Caco-2 (cell line): ENCODE data around the gene MIEN1. TPM values are rescaled to one million over a fixed set of nuclear protein-coding genes. Genes with fewer than 3 reads are reported as not detected.

Experiments
- BruUV-seq: library from RNA; stranded (reverse); fragments of 400-500 nt; replicated peaks from 2 replicates; lab custom pipeline; 2021; lab: Mats Ljungman, UMichigan
- CTCF ChIA-PET: fragments of 300-600 bp; sonication (Branson Sonifier 250); formaldehyde crosslinking; loops from one replicate; lab custom pipeline; 2022; ENCODE audit warnings: antibody characterized with exemption; lab: Charles Lee
- POLR2A ChIA-PET: fragments of 300-600 bp; sonication (Branson Sonifier 250); formaldehyde crosslinking; loops from one replicate; lab custom pipeline; 2022; ENCODE audit warnings: antibody characterized with exemption; lab: Charles Lee
- DNase-seq, 2 experiments: peaks; one replicate each; pipeline versions ENCODE4 v3.0.0 to v3.0.0-alpha.2; 2020 to 2022
- H3K27me3 ChIP-seq: replicated peaks from 2 replicates; pipeline ENCODE4 v1.6.0; 2011; ENCODE audit warnings: low read length; ENCODE audit not compliant: control insufficient read depth, insufficient read depth
- H3K36me3 ChIP-seq: 2 replicates; pipeline ENCODE4 v1.5.1; 2011; ENCODE audit warnings: low read length; ENCODE audit not compliant: control insufficient read depth, insufficient read depth
- H3K4me1 ChIP-seq: fragments of 250-450 bp; sonication (Bioruptor Pico); 2 replicates; pipeline ENCODE4 v1.5.1; 2020; ENCODE audit warnings: mild to moderate bottlenecking
- H3K4me3 ChIP-seq: 2 replicates; pipeline ENCODE4 v1.5.1; 2011; ENCODE audit warnings: low read depth, mild to moderate bottlenecking, control low read depth, low read length
- H3K9me3 ChIP-seq: fragments of 250-450 bp; sonication (Bioruptor Pico); 2 replicates; pipeline ENCODE4 v1.5.1; 2020; ENCODE audit warnings: mild to moderate bottlenecking, moderate library complexity
- H3K27ac Mint-ChIP-seq: one replicate; pipeline ENCODE4 v1.8.0; 2022; ENCODE audit warnings: mixed read lengths; ENCODE audit not compliant: unreplicated experiment
- H3K27me3 Mint-ChIP-seq: one replicate; pipeline ENCODE4 v1.8.0; 2022; ENCODE audit warnings: mixed read lengths; ENCODE audit not compliant: insufficient read depth, unreplicated experiment
- H3K36me3 Mint-ChIP-seq: one replicate; pipeline ENCODE4 v1.8.0; 2022; ENCODE audit warnings: mild to moderate bottlenecking, mixed read lengths; ENCODE audit not compliant: insufficient read depth, unreplicated experiment
- H3K4me1 Mint-ChIP-seq: one replicate; pipeline ENCODE4 v1.8.0; 2022; ENCODE audit warnings: low read depth, mixed read lengths; ENCODE audit not compliant: unreplicated experiment
- H3K4me3 Mint-ChIP-seq: one replicate; pipeline ENCODE4 v1.8.0; 2022; ENCODE audit warnings: mild to moderate bottlenecking, moderate library complexity, mixed read lengths; ENCODE audit not compliant: unreplicated experiment
- H3K9me3 Mint-ChIP-seq: one replicate; pipeline ENCODE4 v1.8.0; 2022; ENCODE audit warnings: mixed read lengths; ENCODE audit not compliant: unreplicated experiment
- intact Hi-C: fragments of 100-400 bp; cut with micrococcal nuclease; formaldehyde crosslinking; loops from one replicate; pipeline ENCODE4 v1.10.0; 2022; ENCODE audit not compliant: unreplicated experiment
- total RNA-seq: library from RNA; stranded (reverse); gene quantifications from 2 replicates; pipeline ENCODE4 v1.2.3, GENCODE V29; 2022
- TF ChIP-seq, protein P1 (sequence below), 2 experiments: fragments of 200-600 bp in 1 of 2; IDR thresholded peaks; 1 replicate in 1 of 2; 2 replicates in 1 of 2; pipeline versions ENCODE4 v1.5.1 to v1.8.0; 2011 to 2022; ENCODE audit warnings: antibody characterized with exemption in 1 of 2, control low read depth in 1 of 2, inconsistent platforms in 1 of 2, low read depth in 1 of 2, low read length in 1 of 2, mild to moderate bottlenecking in 1 of 2, moderate library complexity in 1 of 2; ENCODE audit not compliant: insufficient read depth in 1 of 2, severe bottlenecking in 1 of 2, unreplicated experiment in 1 of 2

Gene MIEN1
- total RNA-seq, 1 experiment from 2014 or later: 42.9 TPM

DNA sequence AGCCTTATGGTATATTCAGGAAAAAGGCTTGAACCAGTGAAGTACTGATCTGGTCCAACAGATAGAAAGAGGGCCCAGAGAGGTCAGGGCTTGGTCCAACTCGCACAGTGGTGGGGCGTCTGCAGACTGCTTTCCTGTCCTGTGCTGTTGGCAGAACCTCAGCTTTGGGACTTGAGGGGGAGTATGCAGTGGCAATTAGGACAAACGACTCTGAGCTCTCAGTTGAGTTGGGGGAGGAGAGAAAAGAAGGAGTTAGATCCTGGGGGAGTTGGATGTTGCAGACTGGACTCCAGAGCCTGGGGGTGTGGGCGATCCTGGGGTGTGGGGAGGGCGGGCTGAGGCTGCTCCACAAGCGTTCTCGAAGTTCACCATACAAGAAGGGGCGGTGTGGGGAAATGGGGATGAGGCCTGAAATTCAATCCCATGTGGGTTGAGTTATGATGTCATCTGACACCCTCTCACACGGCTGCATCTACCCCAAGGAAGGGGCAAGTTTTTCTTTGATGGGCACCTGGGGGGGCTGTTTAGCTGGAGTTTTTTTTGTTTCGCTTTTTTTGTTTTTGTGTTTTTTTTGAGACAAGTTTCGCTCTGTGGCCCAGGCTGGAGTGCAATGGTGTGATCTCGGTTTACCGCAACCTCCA, 22.0 kb upstream of the MIEN1 start:
- CTCF ChIA-PET: interaction anchor here (0.7 to 1.5 kb wide), 3 partner anchors 20 to 64 kb away, joined by 3 to 5 read pairs (median 4); partner anchors contain the start of genes ERBB2 and PGAP3
- Histone ChIP-seq H3K36me3 (0 out of 2 replicates have a peak, but pooled peaks cover 1% of the 10 kb centered on the region), H3K27me3 (no peaks in the 10 kb centered on the region), H3K4me3 (no peak overlapping the region), H3K9me3 (no peaks in the 10 kb centered on the region), H3K4me1 (peaks cover 16% of the 10 kb centered on the region)
- no peaks in the 10 kb centered on the region for H3K9me3 Mint-ChIP-seq
- H3K36me3 Mint-ChIP-seq: peaks cover 9% of the 10 kb centered on the region
- BruUV-seq: no TSS peak
- no peak overlapping the region for H3K27ac Mint-ChIP-seq
- DNase-seq: no peak
- H3K4me1 Mint-ChIP-seq: peaks cover 8% of the 10 kb centered on the region
- peak overlapping the region; percentile 71 for H3K4me3 Mint-ChIP-seq
- intact Hi-C loops: loop anchor here (10.0 kb wide), 1 partner anchor 198 kb away; no protein-coding TSS in a partner anchor
- POLR2A ChIA-PET: no interaction called here
- TF ChIP-seq, protein P1, sequence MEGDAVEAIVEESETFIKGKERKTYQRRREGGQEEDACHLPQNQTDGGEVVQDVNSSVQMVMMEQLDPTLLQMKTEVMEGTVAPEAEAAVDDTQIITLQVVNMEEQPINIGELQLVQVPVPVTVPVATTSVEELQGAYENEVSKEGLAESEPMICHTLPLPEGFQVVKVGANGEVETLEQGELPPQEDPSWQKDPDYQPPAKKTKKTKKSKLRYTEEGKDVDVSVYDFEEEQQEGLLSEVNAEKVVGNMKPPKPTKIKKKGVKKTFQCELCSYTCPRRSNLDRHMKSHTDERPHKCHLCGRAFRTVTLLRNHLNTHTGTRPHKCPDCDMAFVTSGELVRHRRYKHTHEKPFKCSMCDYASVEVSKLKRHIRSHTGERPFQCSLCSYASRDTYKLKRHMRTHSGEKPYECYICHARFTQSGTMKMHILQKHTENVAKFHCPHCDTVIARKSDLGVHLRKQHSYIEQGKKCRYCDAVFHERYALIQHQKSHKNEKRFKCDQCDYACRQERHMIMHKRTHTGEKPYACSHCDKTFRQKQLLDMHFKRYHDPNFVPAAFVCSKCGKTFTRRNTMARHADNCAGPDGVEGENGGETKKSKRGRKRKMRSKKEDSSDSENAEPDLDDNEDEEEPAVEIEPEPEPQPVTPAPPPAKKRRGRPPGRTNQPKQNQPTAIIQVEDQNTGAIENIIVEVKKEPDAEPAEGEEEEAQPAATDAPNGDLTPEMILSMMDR (IDR thresholded peaks at IDR 0.05; ENCODE audit: insufficient read depth in 1 of 2, low read depth in 1 of 2, low read length in 1 of 2, severe bottlenecking in 1 of 2, unreplicated experiment in 1 of 2): no peak
- peaks cover 4% of the 10 kb centered on the region for H3K27me3 Mint-ChIP-seq

DNA sequence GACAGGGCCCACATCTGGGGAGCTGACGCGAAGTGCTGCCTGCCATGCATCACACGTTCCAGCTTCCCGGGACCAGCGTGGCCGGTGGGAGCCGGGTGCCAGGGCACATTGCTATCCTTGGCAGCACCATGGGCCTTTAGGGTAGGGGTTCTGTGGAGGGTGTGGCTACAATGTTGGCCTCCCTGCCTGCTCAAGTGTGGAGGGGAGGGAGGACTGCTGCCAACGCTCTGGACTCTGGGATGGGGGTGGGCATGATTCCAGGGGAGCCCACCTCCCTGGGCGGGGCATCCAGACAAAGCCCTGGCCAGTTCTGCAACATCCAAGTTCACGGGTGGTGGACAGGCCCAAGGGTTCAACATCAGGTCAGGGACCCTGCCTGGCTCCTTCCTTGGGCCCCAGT, 21.3 kb upstream of the MIEN1 start:
- H3K4me1 ChIP-seq: peaks cover 16% of the 10 kb centered on the region
- no peak overlapping the region for H3K27ac Mint-ChIP-seq
- 0 out of 2 replicates have a peak, but pooled peaks cover 1% of the 10 kb centered on the region for H3K36me3 ChIP-seq
- no peaks in the 10 kb centered on the region for H3K9me3 ChIP-seq
- TF ChIP-seq, protein P1 (IDR thresholded peaks at IDR 0.05; ENCODE audit: insufficient read depth in 1 of 2, low read depth in 1 of 2, low read length in 1 of 2, severe bottlenecking in 1 of 2, unreplicated experiment in 1 of 2): no peak
- H3K4me1 Mint-ChIP-seq: peaks cover 8% of the 10 kb centered on the region
- H3K4me3 Mint-ChIP-seq: no peak overlapping the region
- H3K27me3 ChIP-seq: no peaks in the 10 kb centered on the region
- POLR2A ChIA-PET: no interaction called here
- peaks cover 4% of the 10 kb centered on the region for H3K27me3 Mint-ChIP-seq
- H3K9me3 Mint-ChIP-seq: no peaks in the 10 kb centered on the region
- no TSS peak for BruUV-seq
- intact Hi-C loops: loop anchor here (10.0 kb wide), 1 partner anchor 197 kb away; no protein-coding TSS in a partner anchor
- H3K36me3 Mint-ChIP-seq: peaks cover 15% of the 10 kb centered on the region
- DNase-seq: no peak
- no peak overlapping the region for H3K4me3 ChIP-seq
- CTCF ChIA-PET: interaction anchor here (1.0 kb wide), 1 partner anchor 130 kb away, joined by 3 read pairs; no protein-coding TSS in a partner anchor

GRCh38 chr17:39751016-39751543, 20.7 kb upstream of the MIEN1 start:
- Mint-ChIP-seq H3K4me1 (peaks cover 8% of the 10 kb centered on the region), H3K9me3 (no peaks in the 10 kb centered on the region), H3K27me3 (peaks cover under 1% of the 10 kb centered on the region), H3K4me3 (no peak overlapping the region), H3K27ac (no peak overlapping the region), H3K36me3 (peaks cover 20% of the 10 kb centered on the region)
- DNase-seq: no peak
- H3K9me3 ChIP-seq: no peaks in the 10 kb centered on the region
- TF ChIP-seq, protein P1 (IDR thresholded peaks at IDR 0.05; ENCODE audit: insufficient read depth in 1 of 2, low read depth in 1 of 2, low read length in 1 of 2, severe bottlenecking in 1 of 2, unreplicated experiment in 1 of 2): no peak
- no peak overlapping the region for H3K4me3 ChIP-seq
- no peaks in the 10 kb centered on the region for H3K27me3 ChIP-seq
- H3K4me1 ChIP-seq: peaks cover 16% of the 10 kb centered on the region
- ChIA-PET CTCF (interaction anchor here (1.0 kb wide), 1 partner anchor 129 kb away, joined by 3 read pairs; no protein-coding TSS in a partner anchor), POLR2A (no interaction called here)
- no TSS peak for BruUV-seq
- intact Hi-C loops: loop anchor here (10.0 kb wide), 1 partner anchor 196 kb away; no protein-coding TSS in a partner anchor
- 0 out of 2 replicates have a peak, but pooled peaks cover 1% of the 10 kb centered on the region for H3K36me3 ChIP-seq
